Endothelial cell of umbilical vein (primary cell): ENCODE data around the gene AKAP12.

Experiments
- CTCF ChIP-seq, 2 donors: IDR thresholded peaks; 1 replicate in 1 of 2; 2 replicates in 1 of 2; pipeline ENCODE4 v1.5.1; 2011; ENCODE audit warnings: low read length in 2 of 2, mild to moderate bottlenecking in 2 of 2, moderate library complexity in 2 of 2, control low read depth in 1 of 2, inconsistent platforms in 1 of 2, low read depth in 1 of 2; ENCODE audit not compliant: insufficient read depth in 1 of 2; ENCODE audit errors: extremely low read depth in 1 of 2
- EZH2 ChIP-seq: IDR thresholded peaks from 2 replicates; pipeline ENCODE4 v1.6.1; 2012; ENCODE audit warnings: borderline replicate concordance, low read depth, mild to moderate bottlenecking, moderate library complexity, low read length, inconsistent platforms; ENCODE audit not compliant: severe bottlenecking
- POLR2A ChIP-seq: IDR thresholded peaks from 2 replicates; pipeline ENCODE4 v1.6.1; 2012; ENCODE audit warnings: low read depth, mild to moderate bottlenecking, control low read depth, low read length

GRCh38 chr6:151240036-151240685 lies 394 bp downstream of the AKAP12 start:
- peak; percentile 79 for TF ChIP-seq POLR2A
- no peak for TF ChIP-seq EZH2
- peak in 1 of 2 donors; percentile 17 for TF ChIP-seq CTCF (IDR thresholded peaks at IDR 0.05; ENCODE audit: extremely low read depth in 1 of 2, insufficient read depth in 1 of 2, low read depth in 1 of 2, low read length in 2 of 2)
